Astrocyte (in vitro differentiated cells and primary cell): ENCODE data around the gene PSMB3.

Source experiments
- CTCF ChIP-seq: IDR thresholded peaks from 2 replicates; pipeline ENCODE4 v1.5.1; 2011; ENCODE audit warnings: low read depth, mild to moderate bottlenecking, inconsistent platforms, low read length, moderate library complexity; ENCODE audit not compliant: insufficient read depth
- EZH2 ChIP-seq: IDR thresholded peaks from 2 replicates; pipeline ENCODE4 v1.6.1; 2012; ENCODE audit warnings: mild to moderate bottlenecking, low read length, inconsistent platforms; ENCODE audit not compliant: insufficient read depth

- no peak for TF ChIP-seq CTCF
- TF ChIP-seq EZH2: no peak
These were observed 32.4 kb upstream of the PSMB3 start for GRCh38 chr17:38719943-38720641.
